Endothelial cell of umbilical vein (primary cell): ENCODE results near the gene CHEK2. TPM values are rescaled to one million over a fixed set of nuclear protein-coding genes. Genes with fewer than 3 reads are reported as not detected.

Source experiments
- BruUV-seq: library from RNA; stranded (reverse); fragments of 400-500 nt; replicated peaks from 2 replicates; lab custom pipeline; 2021; lab: Mats Ljungman, UMichigan
- CTCF ChIA-PET: fragments of 300-600, 350-600 bp; sonication (Branson Sonifier 250); formaldehyde crosslinking; loops from one replicate; lab custom pipeline; 2021; ENCODE audit warnings: antibody characterized with exemption, inconsistent platforms; lab: Charles Lee
- POLR2A ChIA-PET: fragments of 300-600, 350-600 bp; sonication (Branson Sonifier 250); formaldehyde crosslinking; loops from one replicate; lab custom pipeline; 2021; ENCODE audit warnings: antibody characterized with exemption, inconsistent platforms; lab: Charles Lee
- DNase-seq: peaks from one replicate; pipeline ENCODE4 v3.0.0-alpha.2; 2011; ENCODE audit warnings: low read depth, low spot score
- FAIRE-seq: peaks from 2 replicates; lab custom pipeline; 2011; peaks lifted over from hg19 to GRCh38; lab: Jason Lieb, UNC
- H2AFZ ChIP-seq: 2 replicates; pipeline ENCODE4 v1.6.0; 2012; ENCODE audit warnings: low read depth, low read length, control low read depth, inconsistent platforms
- H3K27ac ChIP-seq: 2 replicates; pipeline ENCODE4 v1.5.1; 2011; ENCODE audit warnings: low read depth, mild to moderate bottlenecking, control low read depth, low read length, moderate library complexity; ENCODE audit not compliant: insufficient read depth
- H3K27me3 ChIP-seq, 2 experiments: 2 replicates each; pipeline versions ENCODE4 v1.6.0 to v1.6.1; 2011; ENCODE audit warnings: low read length in 2 of 2, mixed read lengths in 1 of 2; ENCODE audit not compliant: control insufficient read depth in 2 of 2, insufficient read depth in 2 of 2
- H3K36me3 ChIP-seq, 2 experiments: 2 replicates in 1 of 2; 3 replicates in 1 of 2; pipeline ENCODE4 v1.5.1; 2011; ENCODE audit warnings: low read length in 2 of 2, mild to moderate bottlenecking in 1 of 2, moderate library complexity in 1 of 2; ENCODE audit not compliant: control insufficient read depth in 2 of 2, insufficient read depth in 2 of 2; ENCODE audit errors: extremely low read depth in 1 of 2
- H3K4me1 ChIP-seq: 3 replicates; pipeline ENCODE4 v1.5.1; 2011; ENCODE audit warnings: mild to moderate bottlenecking, low read length; ENCODE audit not compliant: control insufficient read depth, insufficient read depth; ENCODE audit errors: extremely low read depth
- H3K4me2 ChIP-seq: 2 replicates; pipeline ENCODE4 v1.6.1; 2011; ENCODE audit warnings: low read length, control low read depth, mixed read lengths; ENCODE audit not compliant: insufficient read depth
- H3K4me3 ChIP-seq, 3 experiments: fragments of 200-600 bp in 1 of 3; sonication (generic), shearing (Covaris generic) in 1 of 3; replicated peaks in 1 of 3; 2 replicates each; pipeline ENCODE4 v1.5.1; 2011 to 2016; ENCODE audit warnings: control low read depth in 3 of 3, low read length in 3 of 3, mild to moderate bottlenecking in 2 of 3, inconsistent platforms in 1 of 3, low read depth in 1 of 3, moderate library complexity in 1 of 3; ENCODE audit not compliant: insufficient read depth in 1 of 3
- H3K79me2 ChIP-seq: 2 replicates; pipeline ENCODE4 v1.6.0; 2012; ENCODE audit warnings: low read length, inconsistent platforms; ENCODE audit not compliant: control insufficient read depth, insufficient read depth
- H3K9ac ChIP-seq: replicated peaks from 2 replicates; pipeline ENCODE3; 2011; ENCODE audit warnings: low read length, control low read depth; ENCODE audit not compliant: insufficient read depth; ENCODE audit errors: extremely low read depth
- H3K9me1 ChIP-seq: replicated peaks from 3 replicates; pipeline ENCODE4 v1.6.0; 2011; ENCODE audit warnings: mild to moderate bottlenecking, low read length; ENCODE audit not compliant: control insufficient read depth, insufficient read depth; ENCODE audit errors: extremely low read depth
- H3K9me3 ChIP-seq: replicated peaks from 2 replicates; pipeline ENCODE4 v1.5.1; 2012; ENCODE audit warnings: low read length, inconsistent platforms; ENCODE audit not compliant: control insufficient read depth, insufficient read depth
- H4K20me1 ChIP-seq: replicated peaks from 2 replicates; pipeline ENCODE3; 2011; ENCODE audit warnings: mild to moderate bottlenecking, low read length; ENCODE audit not compliant: control insufficient read depth, insufficient read depth; ENCODE audit errors: extremely low read depth
- CTCF ChIP-seq, 2 donors: IDR thresholded peaks; 1 replicate in 1 of 2; 2 replicates in 1 of 2; pipeline ENCODE4 v1.5.1; 2011; ENCODE audit warnings: low read length in 2 of 2, mild to moderate bottlenecking in 2 of 2, moderate library complexity in 2 of 2, control low read depth in 1 of 2, inconsistent platforms in 1 of 2, low read depth in 1 of 2; ENCODE audit not compliant: insufficient read depth in 1 of 2; ENCODE audit errors: extremely low read depth in 1 of 2
- EZH2 ChIP-seq: IDR thresholded peaks from 2 replicates; pipeline ENCODE4 v1.6.1; 2012; ENCODE audit warnings: borderline replicate concordance, low read depth, mild to moderate bottlenecking, moderate library complexity, low read length, inconsistent platforms; ENCODE audit not compliant: severe bottlenecking
- FOS ChIP-seq: IDR thresholded peaks from 2 replicates; pipeline ENCODE4 v1.6.1; 2011; ENCODE audit warnings: mild to moderate bottlenecking, low read length, moderate library complexity, borderline replicate concordance; ENCODE audit not compliant: insufficient read depth
- GATA2 ChIP-seq: IDR thresholded peaks from 2 replicates; pipeline ENCODE4 v1.7.0; 2011; ENCODE audit warnings: low read depth, mild to moderate bottlenecking, moderate library complexity, mixed read lengths, low read length; ENCODE audit not compliant: insufficient read length, insufficient read depth
- JUN ChIP-seq: IDR thresholded peaks from 2 replicates; pipeline ENCODE4 v1.6.1; 2011; ENCODE audit warnings: borderline replicate concordance, low read depth; ENCODE audit not compliant: insufficient read length, insufficient read depth
- MAX ChIP-seq: IDR thresholded peaks from 2 replicates; pipeline ENCODE4 v1.6.1; 2011; ENCODE audit not compliant: insufficient read depth, insufficient read length
- MYC ChIP-seq: IDR thresholded peaks from one replicate; pipeline ENCODE4 v1.6.1; 2011; ENCODE audit warnings: mild to moderate bottlenecking, low read depth, low read length
- POLR2A ChIP-seq: IDR thresholded peaks from 2 replicates; pipeline ENCODE4 v1.6.1; 2012; ENCODE audit warnings: low read depth, mild to moderate bottlenecking, control low read depth, low read length
- POLR2AphosphoS5 ChIP-seq: IDR thresholded peaks from 2 replicates; pipeline ENCODE4 v1.6.1; 2012; ENCODE audit warnings: low read depth, mild to moderate bottlenecking, control low read depth, low read length, moderate library complexity; ENCODE audit not compliant: insufficient read depth
- dilution Hi-C: fragments of 300-500 bp; cut with MboI; formaldehyde crosslinking; loops from one replicate; pipeline ENCODE4 v1.15.0; 2019; ENCODE audit warnings: low sequenced_read_pairs; ENCODE audit not compliant: extremely low pct_ligation_motif_present
- intact Hi-C: fragments of 100-400 bp; cut with micrococcal nuclease; formaldehyde crosslinking; loops from one replicate; pipeline ENCODE4 v1.10.0; 2022
- polyA plus RNA-seq, 4 experiments: library from polyadenylated mRNA; depleted of rRNA in 3 of 4; stranded (reverse) in 3 of 4; unstranded in 1 of 4; fragments of >200 nt; gene quantifications; 2 replicates each; pipeline versions ENCODE4 v1.2.1 to v1.2.3, GENCODE V29; 2011 to 2012; ENCODE audit warnings: missing spikeins in 1 of 4
- total RNA-seq: library from RNA; stranded (reverse); gene quantifications from 2 replicates; pipeline ENCODE4 v1.2.3, GENCODE V29; 2021

CHEK2 gene
- total and polyA plus RNA-seq, 2 donors (not counting 3 experiments of a cell fraction or from before 2014, with no cell fraction given), result 24.6 to 24.9 TPM

- H3K36me3 ChIP-seq, result no peaks in the 10 kb centered on the region
- BruUV-seq, result no TSS peak
- dilution Hi-C loops, result no loop called here
- H3K9me1 ChIP-seq, result no peaks in the 10 kb centered on the region
- no peaks in the 10 kb centered on the region for H3K4me1 ChIP-seq
- no peak overlapping the region for H3K4me2 ChIP-seq
- intact Hi-C loops, result no loop called here
- no peak overlapping the region for H3K9ac ChIP-seq
- H3K27ac ChIP-seq, result no peak overlapping the region
- FAIRE-seq (no peak), DNase-seq (no peak)
- ChIA-PET CTCF (no interaction called here), POLR2A (no interaction called here)
- H3K27me3 ChIP-seq, result no peaks in the 10 kb centered on the region
- no peak overlapping the region for H2AFZ ChIP-seq
- H3K4me3 ChIP-seq, result no peak overlapping the region
- TF ChIP-seq GATA2 (no peak), FOS (no peak), JUN (no peak), MYC (no peak), MAX (no peak), EZH2 (no peak), POLR2A (no peak), CTCF (IDR thresholded peaks at IDR 0.05; ENCODE audit: extremely low read depth in 1 of 2, insufficient read depth in 1 of 2, low read depth in 1 of 2, low read length in 2 of 2) (no peak), POLR2AphosphoS5 (no peak)
- H4K20me1 ChIP-seq, result no peaks in the 10 kb centered on the region
- H3K79me2 ChIP-seq, result peaks cover 10% of the 10 kb centered on the region
- H3K9me3 ChIP-seq, result no peaks in the 10 kb centered on the region
These were observed 92.8 kb downstream of the CHEK2 start for GRCh38 chr22:28648792-28649191.
